M059J (cell line): ENCODE data around the gene CPSF3. TPM values are rescaled to one million over a fixed set of nuclear protein-coding genes. Genes with fewer than 3 reads are reported as not detected.

Experiments used
- DNase-seq: peaks from one replicate; pipeline ENCODE4 v3.0.0-alpha.2; 2012; ENCODE audit warnings: low read depth
- total RNA-seq: library from RNA; depleted of rRNA; stranded (reverse); fragments of >200 nt; shearing (Covaris generic); gene quantifications from 2 replicates; pipeline ENCODE4 v1.2.3, GENCODE V29; 2014; rRNA removed

CPSF3 gene
- 75.3 and 79.0 TPM in 2 replicates for total RNA-seq

GRCh38 chr2:9423100-9423921 is at the start of gene CPSF3, which contains the start of gene ITGB1BP1:
Gene CPSF3 (plus strand): TSS chr2:9423654. CDS start chr2:9423774, 120 bp downstream.
Gene ITGB1BP1 (minus strand): TSS chr2:9423528. CDS start chr2:9418697, 4,831 bp downstream.
- peak; percentile 95 for DNase-seq

- no peak for DNase-seq
Observed at GRCh38 chr2:9374071-9374730, 49.3 kb upstream of the CPSF3 start.

GRCh38 chr2:9375857-9376428 is 47.5 kb upstream of the CPSF3 start:
- DNase-seq, result no peak

GRCh38 chr2:9377461-9378097 is 45.9 kb upstream of the CPSF3 start:
- DNase-seq, result no peak

- peak; percentile 64 for DNase-seq
Observed at GRCh38 chr2:9378433-9379390, 44.7 kb upstream of the CPSF3 start.

- DNase-seq, result no peak
Observed at GRCh38 chr2:9379391-9379755, 44.1 kb upstream of the CPSF3 start.

GRCh38 chr2:9380702-9381628 is 42.5 kb upstream of the CPSF3 start:
- DNase-seq, result peak; percentile 92

- DNase-seq, result peak; percentile 26
Observed at GRCh38 chr2:9382604-9383235, 40.7 kb upstream of the CPSF3 start.

GRCh38 chr2:9384521-9384920 is 38.9 kb upstream of the CPSF3 start:
- no peak for DNase-seq

- no peak for DNase-seq
Observed at GRCh38 chr2:9385841-9386240, 37.6 kb upstream of the CPSF3 start.

GRCh38 chr2:9388199-9388681 is 35.2 kb upstream of the CPSF3 start:
- no peak for DNase-seq

- DNase-seq, result no peak
Observed at GRCh38 chr2:9388950-9389911, 34.2 kb upstream of the CPSF3 start.

- DNase-seq, result no peak
Observed at GRCh38 chr2:9390151-9390850, 33.2 kb upstream of the CPSF3 start.

GRCh38 chr2:9390991-9391390 is 32.5 kb upstream of the CPSF3 start:
- DNase-seq, result no peak

GRCh38 chr2:9391961-9392720 is 31.3 kb upstream of the CPSF3 start:
- no peak for DNase-seq

- no peak for DNase-seq
Observed at GRCh38 chr2:9392898-9393765, 30.3 kb upstream of the CPSF3 start.
